HL-60 (cell line): ENCODE data around the gene CDK15.
"Not testable (repeated sequence)": the region's sequence is repeated elsewhere in the genome, so short reads cannot be mapped to it uniquely, and the experiment has no call there.

ENCODE experiments used
- DNase-seq, 2 experiments: peaks; one replicate each; pipeline ENCODE4 v3.0.0-alpha.2; 2010 to 2020; ENCODE audit warnings: low read depth in 1 of 2, low spot score in 1 of 2
- H3K27ac ChIP-seq: fragments of 250-450 bp; sonication (Bioruptor Pico); replicated peaks from 2 replicates; pipeline ENCODE4 v1.5.1; 2020; ENCODE audit warnings: mild to moderate bottlenecking, moderate library complexity
- H3K27me3 ChIP-seq: fragments of 250-450 bp; sonication (Bioruptor Pico); 2 replicates; pipeline ENCODE4 v1.5.1; 2021; ENCODE audit warnings: mild to moderate bottlenecking, moderate library complexity; ENCODE audit not compliant: insufficient read depth, poor library complexity, severe bottlenecking
- H3K4me3 ChIP-seq: replicated peaks from 2 replicates; pipeline ENCODE4 v1.5.1; 2011; ENCODE audit warnings: mild to moderate bottlenecking, control low read depth, low read length; ENCODE audit not compliant: insufficient read depth
- GABPA ChIP-seq: IDR thresholded peaks from 2 replicates; pipeline ENCODE4 v1.6.1; 2012; ENCODE audit warnings: low read depth
- POLR2AphosphoS5 ChIP-seq: IDR thresholded peaks from 2 replicates; pipeline ENCODE4 v1.6.1; 2012; ENCODE audit warnings: low read depth
- SPI1 ChIP-seq: IDR thresholded peaks from 2 replicates; pipeline ENCODE4 v1.6.1; 2012; ENCODE audit warnings: low read depth, mild to moderate bottlenecking, borderline replicate concordance
- TF ChIP-seq, protein P1 (sequence below): IDR thresholded peaks from 2 replicates; pipeline ENCODE4 v1.6.1; 2012; ENCODE audit warnings: low read depth; ENCODE audit not compliant: insufficient replicate concordance
- TF ChIP-seq, protein P2 (sequence below): IDR thresholded peaks from one replicate; pipeline ENCODE4 v1.5.1; 2011; ENCODE audit warnings: low read length, control low read depth, inconsistent platforms; ENCODE audit not compliant: insufficient read depth

Gene CDK15

DNA sequence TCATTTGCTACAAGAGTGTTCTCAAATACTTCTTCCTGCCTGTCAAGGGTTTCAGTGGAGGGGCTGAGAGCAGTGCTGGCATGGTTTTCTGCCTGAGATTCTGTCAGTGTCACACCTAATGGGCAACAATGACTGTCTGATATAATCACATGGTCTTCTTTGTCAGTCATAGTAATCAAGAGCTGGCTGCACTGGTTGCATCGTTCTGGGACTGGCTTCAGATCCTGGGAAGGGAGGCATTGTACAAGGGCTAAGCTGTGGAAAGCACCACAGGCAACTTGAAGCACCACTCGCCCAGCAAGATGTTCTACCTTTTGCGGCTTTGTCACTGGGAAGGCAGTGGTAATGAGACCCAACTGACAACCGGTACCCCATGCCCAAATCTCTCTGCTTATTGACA lies 45.2 kb upstream of the CDK15 start:
- Histone ChIP-seq H3K27ac (no peak overlapping the region), H3K27me3 (no peaks in the 10 kb centered on the region), H3K4me3 (no peak overlapping the region)
- no peak for DNase-seq
- TF ChIP-seq POLR2AphosphoS5 (no peak), GABPA (no peak), SPI1 (no peak)
- TF ChIP-seq, protein P1, sequence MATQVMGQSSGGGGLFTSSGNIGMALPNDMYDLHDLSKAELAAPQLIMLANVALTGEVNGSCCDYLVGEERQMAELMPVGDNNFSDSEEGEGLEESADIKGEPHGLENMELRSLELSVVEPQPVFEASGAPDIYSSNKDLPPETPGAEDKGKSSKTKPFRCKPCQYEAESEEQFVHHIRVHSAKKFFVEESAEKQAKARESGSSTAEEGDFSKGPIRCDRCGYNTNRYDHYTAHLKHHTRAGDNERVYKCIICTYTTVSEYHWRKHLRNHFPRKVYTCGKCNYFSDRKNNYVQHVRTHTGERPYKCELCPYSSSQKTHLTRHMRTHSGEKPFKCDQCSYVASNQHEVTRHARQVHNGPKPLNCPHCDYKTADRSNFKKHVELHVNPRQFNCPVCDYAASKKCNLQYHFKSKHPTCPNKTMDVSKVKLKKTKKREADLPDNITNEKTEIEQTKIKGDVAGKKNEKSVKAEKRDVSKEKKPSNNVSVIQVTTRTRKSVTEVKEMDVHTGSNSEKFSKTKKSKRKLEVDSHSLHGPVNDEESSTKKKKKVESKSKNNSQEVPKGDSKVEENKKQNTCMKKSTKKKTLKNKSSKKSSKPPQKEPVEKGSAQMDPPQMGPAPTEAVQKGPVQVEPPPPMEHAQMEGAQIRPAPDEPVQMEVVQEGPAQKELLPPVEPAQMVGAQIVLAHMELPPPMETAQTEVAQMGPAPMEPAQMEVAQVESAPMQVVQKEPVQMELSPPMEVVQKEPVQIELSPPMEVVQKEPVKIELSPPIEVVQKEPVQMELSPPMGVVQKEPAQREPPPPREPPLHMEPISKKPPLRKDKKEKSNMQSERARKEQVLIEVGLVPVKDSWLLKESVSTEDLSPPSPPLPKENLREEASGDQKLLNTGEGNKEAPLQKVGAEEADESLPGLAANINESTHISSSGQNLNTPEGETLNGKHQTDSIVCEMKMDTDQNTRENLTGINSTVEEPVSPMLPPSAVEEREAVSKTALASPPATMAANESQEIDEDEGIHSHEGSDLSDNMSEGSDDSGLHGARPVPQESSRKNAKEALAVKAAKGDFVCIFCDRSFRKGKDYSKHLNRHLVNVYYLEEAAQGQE, result no peak
- TF ChIP-seq, protein P2, sequence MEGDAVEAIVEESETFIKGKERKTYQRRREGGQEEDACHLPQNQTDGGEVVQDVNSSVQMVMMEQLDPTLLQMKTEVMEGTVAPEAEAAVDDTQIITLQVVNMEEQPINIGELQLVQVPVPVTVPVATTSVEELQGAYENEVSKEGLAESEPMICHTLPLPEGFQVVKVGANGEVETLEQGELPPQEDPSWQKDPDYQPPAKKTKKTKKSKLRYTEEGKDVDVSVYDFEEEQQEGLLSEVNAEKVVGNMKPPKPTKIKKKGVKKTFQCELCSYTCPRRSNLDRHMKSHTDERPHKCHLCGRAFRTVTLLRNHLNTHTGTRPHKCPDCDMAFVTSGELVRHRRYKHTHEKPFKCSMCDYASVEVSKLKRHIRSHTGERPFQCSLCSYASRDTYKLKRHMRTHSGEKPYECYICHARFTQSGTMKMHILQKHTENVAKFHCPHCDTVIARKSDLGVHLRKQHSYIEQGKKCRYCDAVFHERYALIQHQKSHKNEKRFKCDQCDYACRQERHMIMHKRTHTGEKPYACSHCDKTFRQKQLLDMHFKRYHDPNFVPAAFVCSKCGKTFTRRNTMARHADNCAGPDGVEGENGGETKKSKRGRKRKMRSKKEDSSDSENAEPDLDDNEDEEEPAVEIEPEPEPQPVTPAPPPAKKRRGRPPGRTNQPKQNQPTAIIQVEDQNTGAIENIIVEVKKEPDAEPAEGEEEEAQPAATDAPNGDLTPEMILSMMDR, result no peak

DNA sequence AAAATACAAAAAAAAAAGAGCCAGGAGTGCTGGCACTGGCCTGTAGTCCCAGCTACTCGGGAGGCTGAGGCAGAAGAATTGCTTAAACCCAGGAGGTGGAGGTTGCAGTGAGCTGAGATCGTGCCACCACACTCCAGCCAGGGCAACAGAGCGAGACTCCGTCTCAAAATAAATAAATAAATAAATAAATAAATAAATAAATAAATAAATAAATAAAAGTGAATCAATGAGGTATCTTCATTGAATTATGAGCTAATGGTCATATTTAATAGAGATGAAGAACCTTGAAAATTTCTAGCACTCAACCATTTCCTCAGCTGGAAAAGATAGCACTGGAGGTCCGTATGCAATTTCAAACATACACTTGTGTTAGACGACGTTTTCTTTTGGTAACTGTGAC lies 41.9 kb upstream of the CDK15 start:
- not testable (repeated sequence) for H3K27me3 ChIP-seq, H3K4me3 ChIP-seq, H3K27ac ChIP-seq, DNase-seq

DNA sequence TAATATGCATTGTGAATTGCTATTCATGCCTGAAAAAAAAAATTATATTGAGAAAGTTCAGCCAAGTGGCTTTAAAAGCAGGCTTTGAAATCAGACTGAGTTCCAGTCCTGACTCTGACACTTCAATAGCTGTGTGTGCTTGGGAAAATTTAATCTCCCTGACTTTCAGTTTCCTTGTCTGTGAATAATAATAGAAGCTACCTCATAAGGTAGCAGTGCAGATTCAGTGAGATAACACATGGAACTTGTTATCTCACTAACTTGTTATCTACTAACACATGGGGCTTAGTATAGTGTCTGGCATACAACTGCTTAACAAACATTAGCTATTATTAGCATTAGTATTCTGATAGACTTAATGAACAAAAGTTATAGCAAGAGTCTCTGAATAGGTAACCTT lies 40.5 kb upstream of the CDK15 start:
- TF ChIP-seq SPI1, result no peak
- Histone ChIP-seq H3K4me3 (no peak overlapping the region), H3K27ac (no peak overlapping the region), H3K27me3 (no peaks in the 10 kb centered on the region)
- no peak for DNase-seq

DNA sequence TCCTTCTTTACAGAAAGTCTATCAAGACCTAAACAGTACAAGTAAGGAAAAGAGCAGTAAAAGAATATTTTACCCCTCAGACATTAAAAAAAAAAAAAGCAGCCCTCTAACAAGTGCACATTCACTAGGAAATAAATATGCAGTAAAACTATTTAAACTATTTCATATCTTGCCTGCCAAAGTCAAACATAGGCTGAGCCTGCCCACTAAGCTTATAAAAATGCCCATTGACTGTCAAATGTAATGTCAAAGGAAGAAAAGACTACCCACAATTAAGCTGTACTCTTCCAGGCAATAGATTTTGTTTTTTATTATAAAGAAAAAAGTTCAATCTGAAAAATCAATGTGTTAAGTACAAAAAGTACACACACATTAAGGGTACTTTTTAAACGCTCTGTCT lies 37.4 kb upstream of the CDK15 start:
- no peak overlapping the region for H3K27ac ChIP-seq
- H3K27me3 ChIP-seq, result no peaks in the 10 kb centered on the region
- TF ChIP-seq GABPA, result no peak
- TF ChIP-seq, protein P2, result no peak
- TF ChIP-seq, protein P1, result no peak
- no peak for TF ChIP-seq POLR2AphosphoS5
- no peak for TF ChIP-seq SPI1
- H3K4me3 ChIP-seq, result no peak overlapping the region
- no peak for DNase-seq

DNA sequence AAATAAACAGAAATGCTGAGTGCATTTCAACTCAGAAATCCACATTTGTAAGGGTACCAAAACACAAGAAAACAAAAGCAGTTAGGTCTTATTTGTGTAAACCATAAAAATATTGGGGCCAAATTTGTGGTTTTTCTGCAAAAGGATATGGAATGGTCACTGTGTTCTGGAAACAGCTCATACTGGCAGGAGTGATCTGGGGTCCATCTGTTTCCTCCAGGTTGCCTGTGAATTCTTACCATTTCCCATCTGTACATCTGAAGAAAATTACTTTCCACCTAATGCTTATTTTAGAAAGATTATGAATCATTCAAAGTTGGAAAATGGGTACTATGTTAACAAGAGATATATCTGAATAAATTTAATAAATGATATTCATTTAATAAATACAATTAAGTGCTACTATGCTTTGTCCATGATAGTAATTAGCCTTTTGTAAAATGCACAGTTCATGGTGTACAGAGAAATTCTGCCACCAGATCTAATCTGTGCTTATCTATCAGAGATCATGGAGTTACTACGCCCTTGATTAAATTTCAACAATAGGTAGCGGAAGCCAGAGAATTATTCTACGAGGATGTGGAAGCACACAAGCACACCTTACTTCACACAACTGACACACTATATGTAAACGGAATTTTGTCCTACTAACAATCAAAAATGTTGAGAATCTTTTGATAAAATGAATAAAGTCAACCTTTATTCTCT lies 36.5 kb upstream of the CDK15 start:
- TF ChIP-seq, protein P1, result no peak
- TF ChIP-seq POLR2AphosphoS5 (no peak), GABPA (no peak), SPI1 (no peak)
- TF ChIP-seq, protein P2, result no peak

More for the DNA sequence above, 36.5 kb upstream of the CDK15 start:
- H3K27me3 ChIP-seq, result no peaks in the 10 kb centered on the region
- no peak overlapping the region for H3K4me3 ChIP-seq
- no peak overlapping the region for H3K27ac ChIP-seq
- no peak for DNase-seq
